ENCODE measurements around the gene SCN4B.

The SCN4B gene

GRCh38 chr11:118152020-118152551, 537 bp downstream of the SCN4B start:
- no peak for DNase-seq (ENCODE audit: low read depth in 2 of 2)

GRCh38 chr11:118151431-118151830, 1.2 kb downstream of the SCN4B start:
- no peak for DNase-seq (ENCODE audit: low read depth in 2 of 2)

DNA sequence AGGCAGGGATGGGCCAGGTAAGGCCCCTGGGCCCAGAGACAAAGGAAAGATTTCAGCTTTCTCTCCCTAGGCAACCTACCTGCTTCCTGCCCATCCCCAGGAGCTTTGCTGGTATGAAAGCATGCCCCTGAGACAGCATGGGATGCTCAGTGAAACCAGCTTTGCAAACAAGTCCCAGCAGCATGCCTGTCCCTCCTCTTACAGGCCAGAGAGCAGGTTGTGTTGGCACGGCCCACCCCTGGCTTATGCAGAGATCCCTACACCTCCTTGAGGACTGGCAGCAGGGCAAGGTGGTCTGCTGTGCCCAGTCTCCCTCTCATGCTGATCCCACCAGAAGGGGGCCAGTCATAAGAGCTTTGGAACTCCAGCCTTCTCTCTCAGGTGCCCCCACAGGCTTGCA, 3.1 kb downstream of the SCN4B start:
- no peak for DNase-seq (ENCODE audit: low read depth in 2 of 2)

- DNase-seq (ENCODE audit: low read depth in 2 of 2), result no peak
Measured at GRCh38 chr11:118148856-118149255, 3.8 kb downstream of the SCN4B start.

- no peak for DNase-seq (ENCODE audit: low read depth in 2 of 2)
Measured at GRCh38 chr11:118148240-118148639, 4.4 kb downstream of the SCN4B start.

DNA sequence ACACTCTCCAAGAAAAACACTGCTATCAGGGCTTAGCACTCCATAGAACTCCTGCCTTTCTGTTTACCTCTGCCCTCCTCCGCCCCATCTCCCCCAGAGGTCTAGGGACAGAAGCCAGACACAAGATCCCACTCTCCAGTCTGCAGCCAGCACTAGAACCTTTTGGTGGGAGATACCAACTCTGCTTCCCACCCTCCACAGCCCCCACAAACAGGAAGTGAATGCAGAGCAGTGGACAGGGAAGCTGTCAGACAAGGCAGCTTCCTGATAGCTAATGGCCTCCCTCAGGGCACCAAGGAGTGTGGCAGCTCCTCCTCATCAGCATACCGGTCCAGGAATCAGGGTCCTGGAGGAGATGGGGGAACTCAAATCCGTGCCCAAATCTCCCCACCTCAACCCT, 5.1 kb downstream of the SCN4B start:
- no peak for DNase-seq (ENCODE audit: low read depth in 2 of 2)

GRCh38 chr11:118146554-118146953, 6.1 kb downstream of the SCN4B start:
- no peak for DNase-seq (ENCODE audit: low read depth in 2 of 2)

GRCh38 chr11:118145285-118146227, 7.1 kb downstream of the SCN4B start:
- DNase-seq (ENCODE audit: low read depth in 2 of 2), result peak; percentile 83 to 85

DNA sequence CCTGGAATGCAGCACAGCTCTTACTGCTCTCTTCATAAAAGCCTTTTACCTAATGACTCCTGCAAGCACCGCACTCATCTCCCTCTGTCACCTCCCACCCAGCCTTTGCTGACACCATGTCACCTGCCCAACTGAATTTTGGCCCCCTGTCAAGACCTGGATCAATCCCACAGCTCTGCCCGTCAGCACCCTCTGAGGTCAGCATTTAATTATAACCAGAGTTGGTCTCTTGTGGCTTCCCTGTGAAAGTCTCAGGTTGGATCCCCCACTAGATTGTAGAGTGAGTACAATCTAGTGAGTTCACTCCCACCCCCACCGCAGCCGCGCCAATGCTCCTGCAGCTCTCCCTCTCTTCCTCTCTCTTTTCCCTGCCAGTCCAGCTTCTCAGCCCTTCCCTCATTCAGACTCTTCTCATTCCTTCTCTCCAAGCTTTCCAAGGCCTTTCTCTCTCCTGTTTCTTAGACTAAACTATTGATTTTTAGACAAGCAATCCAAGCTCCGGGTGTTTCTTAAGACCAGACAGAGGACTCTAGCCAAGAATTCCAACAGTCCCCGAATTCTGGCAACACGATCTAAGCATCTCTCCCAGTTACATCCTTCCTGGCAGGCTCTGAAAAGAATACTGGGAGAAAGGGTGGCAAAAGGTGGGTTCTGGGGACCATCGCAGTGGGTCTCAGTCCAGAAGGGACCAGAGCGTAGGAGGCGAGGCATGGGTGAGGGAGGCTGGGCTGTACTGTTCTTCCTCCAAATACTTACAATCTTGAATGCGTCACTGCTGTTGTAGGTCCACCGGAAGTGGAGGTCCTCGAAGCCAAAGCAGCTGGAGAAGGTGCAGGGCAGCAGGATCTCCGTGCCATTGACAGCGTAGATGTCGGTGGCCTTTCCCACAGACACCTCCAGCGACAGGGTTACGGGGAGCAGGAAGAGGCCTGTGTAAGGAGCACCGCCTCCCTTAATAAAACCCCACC, 8.0 kb downstream of the SCN4B start:
- DNase-seq (ENCODE audit: low read depth in 2 of 2), result no peak

DNA sequence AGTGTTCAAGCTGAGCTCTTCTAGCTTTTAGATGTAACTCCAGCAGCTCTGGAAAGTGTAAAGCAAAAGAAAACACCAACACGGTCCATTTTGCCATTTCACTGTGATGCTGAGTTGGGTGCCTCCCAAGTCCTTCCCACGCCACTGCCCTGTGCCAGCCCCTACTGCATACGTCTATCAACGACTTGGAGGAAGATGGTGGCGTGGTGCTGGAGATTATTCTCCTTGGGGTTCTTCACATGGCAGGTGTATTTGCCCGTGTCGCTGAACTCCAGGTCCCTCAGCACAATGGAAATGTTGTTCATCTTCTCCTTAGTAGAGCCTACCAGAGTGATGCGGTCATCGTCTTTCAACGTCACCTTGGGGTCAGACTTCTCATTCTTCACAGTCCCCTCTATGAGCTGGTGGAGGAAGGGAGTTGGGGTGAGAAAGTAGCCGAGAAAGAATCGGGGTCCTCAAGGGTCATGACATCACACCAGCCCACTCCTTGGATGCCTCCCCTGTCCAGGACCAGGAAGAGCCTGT, 8.9 kb downstream of the SCN4B start:
- DNase-seq (ENCODE audit: low read depth in 2 of 2), result no peak

GRCh38 chr11:118142809-118143208, 9.8 kb downstream of the SCN4B start:
- no peak for DNase-seq (ENCODE audit: low read depth in 2 of 2)

DNA sequence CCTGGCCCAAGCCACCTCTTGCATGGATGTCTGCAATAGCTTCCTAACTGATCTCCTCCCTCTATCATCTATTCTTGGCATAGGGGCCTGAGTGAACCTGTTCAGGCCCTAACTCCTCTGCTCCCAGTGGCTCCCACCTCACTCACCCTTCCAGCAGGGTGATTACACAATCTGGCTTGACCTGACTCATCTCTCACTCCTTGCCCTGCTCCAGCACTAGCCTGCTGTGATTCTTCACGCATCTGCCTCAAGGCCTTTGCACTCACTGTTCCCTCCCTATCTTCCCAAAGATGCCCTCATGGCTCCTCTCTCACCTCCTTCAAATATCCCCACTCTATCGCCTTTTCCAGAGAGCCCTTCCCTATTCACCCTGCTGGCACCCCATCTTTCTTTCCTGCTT, 10.5 kb downstream of the SCN4B start:
- DNase-seq (ENCODE audit: low read depth in 2 of 2), result no peak

DNA sequence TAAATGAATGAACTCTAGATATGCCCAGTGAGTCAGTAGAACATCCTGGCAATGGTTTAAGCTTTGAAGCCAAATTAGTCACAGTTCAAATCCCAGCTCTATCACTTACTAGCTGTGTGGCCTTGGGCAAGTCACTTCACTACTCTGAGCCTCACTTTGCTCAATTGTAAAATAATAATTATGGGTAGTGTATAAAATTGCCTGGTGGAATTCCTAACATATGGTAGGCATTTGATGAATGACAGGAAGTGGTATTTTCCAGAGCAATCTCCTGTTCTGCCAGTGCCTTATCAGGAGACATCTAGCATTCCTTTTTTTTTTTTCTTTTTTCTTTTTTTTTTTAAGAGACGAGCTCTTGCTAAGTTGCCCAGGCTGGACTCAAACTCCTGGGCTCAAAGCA, 13.0 kb downstream of the SCN4B start:
- no peak for DNase-seq (ENCODE audit: low read depth in 2 of 2)

DNA sequence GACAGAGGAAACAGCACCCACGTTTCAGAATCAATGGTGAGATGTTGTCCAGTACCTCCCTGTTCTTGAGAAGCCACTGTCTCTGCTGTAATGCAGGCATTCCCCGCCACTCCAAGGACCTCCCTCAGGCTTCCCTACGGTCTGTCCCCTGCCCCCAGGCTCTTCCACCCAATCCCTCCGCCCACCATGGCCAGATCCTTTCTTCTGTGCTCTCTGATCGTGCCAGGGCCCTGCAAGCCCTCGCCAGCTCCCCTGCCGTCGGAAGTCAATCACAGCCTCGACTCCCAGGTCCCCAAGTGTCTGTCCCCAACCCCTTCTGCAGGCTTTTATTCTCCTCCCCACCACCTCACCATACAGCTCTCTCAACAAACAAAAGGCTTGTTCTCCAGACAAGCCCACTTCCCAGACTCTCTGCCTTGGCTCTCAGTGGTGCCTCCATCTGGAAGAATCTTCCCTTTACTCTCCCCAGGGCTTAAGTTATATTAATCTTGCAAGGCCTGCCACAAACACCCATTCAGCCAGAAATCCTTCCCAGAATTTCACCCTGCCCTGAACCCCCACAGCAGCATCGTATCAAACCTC, 13.7 kb downstream of the SCN4B start:
- DNase-seq (ENCODE audit: low read depth in 2 of 2), result no peak

DNA sequence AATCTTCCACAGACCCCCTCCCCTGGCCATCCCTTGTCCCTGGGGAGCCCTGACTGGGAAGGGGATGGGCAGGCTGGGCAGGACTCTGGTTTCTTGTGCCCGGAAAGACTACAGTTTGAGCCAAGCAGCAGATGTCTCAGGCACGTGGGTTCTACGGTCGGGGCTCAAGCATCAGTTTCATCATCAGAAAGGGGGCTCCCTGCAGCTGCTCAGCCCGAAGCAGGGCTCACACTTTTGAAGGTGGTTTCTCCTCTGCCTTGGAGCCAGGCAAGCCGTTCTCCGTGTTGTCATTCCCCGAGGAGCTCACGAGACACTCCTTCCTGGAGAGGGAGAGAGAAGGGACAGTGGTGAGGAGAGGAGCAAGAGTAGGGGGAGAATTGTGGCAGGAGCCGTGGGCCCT, 15.8 kb downstream of the SCN4B start:
- no peak for DNase-seq (ENCODE audit: low read depth in 2 of 2)

DNA sequence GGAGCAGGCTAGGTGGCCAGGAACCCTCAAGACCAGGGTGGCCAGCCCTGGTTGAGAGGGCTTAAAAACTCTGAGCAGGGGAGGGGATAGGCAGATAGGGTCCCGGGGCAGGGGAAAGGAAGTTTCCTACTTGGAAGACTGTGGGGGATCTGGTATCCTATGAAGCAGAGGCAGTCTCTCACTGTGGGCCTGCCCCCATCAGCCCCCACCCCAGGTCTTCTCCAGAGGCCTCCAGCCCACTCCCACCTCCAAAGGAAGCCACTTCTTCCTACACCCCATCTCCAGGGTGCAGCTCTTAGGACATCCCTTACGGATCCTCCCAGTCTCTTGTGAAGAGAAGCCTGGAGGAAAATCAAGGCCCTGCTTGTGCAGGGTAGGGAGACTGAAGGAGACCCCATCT, 16.3 kb downstream of the SCN4B start:
- no peak for DNase-seq (ENCODE audit: low read depth in 2 of 2)

DNA sequence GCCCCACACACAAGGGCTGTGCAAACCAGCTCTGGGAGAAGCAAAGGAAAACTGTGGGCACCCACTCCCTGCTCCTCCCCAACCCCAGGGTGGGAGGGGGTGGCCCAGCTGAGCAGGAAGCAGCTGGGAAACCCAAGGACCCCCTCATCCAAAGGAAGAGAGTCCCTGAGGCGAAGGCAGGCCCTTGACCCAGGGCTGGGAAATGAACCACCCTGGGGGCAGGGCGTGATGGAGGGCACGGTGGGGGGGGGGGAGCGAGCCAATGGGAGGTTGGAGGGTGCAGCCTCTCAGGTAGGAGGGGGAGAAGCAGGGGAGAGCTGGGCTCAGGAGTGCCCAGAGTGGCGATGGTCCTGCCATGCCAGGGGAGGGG, 16.8 kb downstream of the SCN4B start:
- no peak for DNase-seq (ENCODE audit: low read depth in 2 of 2)

GRCh38 chr11:118135051-118135795, 17.4 kb downstream of the SCN4B start:
- DNase-seq (ENCODE audit: low read depth in 2 of 2), result no peak

DNA sequence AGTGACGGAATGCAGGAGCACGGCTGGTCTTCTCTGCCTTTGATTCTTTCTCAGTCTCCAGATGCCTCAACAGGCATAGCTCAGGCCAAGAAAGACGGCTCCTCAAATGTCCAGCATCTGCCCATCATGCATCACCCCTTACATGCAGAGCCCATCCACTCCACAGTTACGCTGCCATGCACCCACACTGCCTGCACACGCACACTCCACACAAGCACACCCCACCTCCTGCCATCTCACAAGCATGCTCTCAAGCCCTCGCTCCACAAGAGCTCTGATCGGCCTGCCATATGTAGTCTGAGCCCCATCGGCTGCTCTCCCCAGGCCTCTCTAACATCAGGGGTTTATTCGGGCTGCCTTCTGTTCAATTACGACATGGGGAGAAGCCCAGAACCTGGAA, 18.8 kb downstream of the SCN4B start:
- no peak for DNase-seq (ENCODE audit: low read depth in 2 of 2)

- no peak for DNase-seq (ENCODE audit: low read depth in 2 of 2)
Measured at GRCh38 chr11:118132385-118133151, 20.1 kb downstream of the SCN4B start.

All from stimulated activated CD8-positive, alpha-beta memory T cell treated with anti-CD3 and anti-CD28 coated beads, Interleukin-2, amount 100 ng/mL, for 48 hours (primary cell).